Measurements from ENCODE around the gene EHMT1. TPM values are rescaled to one million over a fixed set of nuclear protein-coding genes. Genes with fewer than 3 reads are reported as not detected.

EHMT1 gene
- total RNA-seq, 2 experiments from 2014 or later = 80.6 to 87.8 TPM

GRCh38 chr9:137813651-137814415 is 195.0 kb downstream of the EHMT1 start:
- Mint-ChIP-seq H3K27me3 (no peaks in the 10 kb centered on the region), H3K4me3 (no peak overlapping the region), H3K36me3 (ENCODE audit: low read depth) (peaks cover 59% of the 10 kb centered on the region), H3K9me3 (no peaks in the 10 kb centered on the region), H3K4me1 (ENCODE audit: low read depth) (no peaks in the 10 kb centered on the region), H3K27ac (no peak overlapping the region)
- no peak overlapping the region for H3K4me3 ChIP-seq (ENCODE audit: low read length)
- H3K27me3 ChIP-seq (ENCODE audit: control insufficient read depth in 1 of 2, insufficient read depth in 2 of 2, low read length in 2 of 2) = no peaks in the 10 kb centered on the region
- H3K36me3 ChIP-seq (ENCODE audit: insufficient read depth, low read length) = peaks cover 69% of the 10 kb centered on the region
- peaks cover 0 to 24% of the 10 kb centered on the region in 2 experiments for H3K9me3 ChIP-seq (ENCODE audit: control insufficient read depth in 1 of 2, insufficient read depth in 1 of 2, low read length in 2 of 2)
- DNase-seq (no peak), ATAC-seq (ENCODE audit: poor library complexity) (no peak)
- TF ChIP-seq, protein P1, sequence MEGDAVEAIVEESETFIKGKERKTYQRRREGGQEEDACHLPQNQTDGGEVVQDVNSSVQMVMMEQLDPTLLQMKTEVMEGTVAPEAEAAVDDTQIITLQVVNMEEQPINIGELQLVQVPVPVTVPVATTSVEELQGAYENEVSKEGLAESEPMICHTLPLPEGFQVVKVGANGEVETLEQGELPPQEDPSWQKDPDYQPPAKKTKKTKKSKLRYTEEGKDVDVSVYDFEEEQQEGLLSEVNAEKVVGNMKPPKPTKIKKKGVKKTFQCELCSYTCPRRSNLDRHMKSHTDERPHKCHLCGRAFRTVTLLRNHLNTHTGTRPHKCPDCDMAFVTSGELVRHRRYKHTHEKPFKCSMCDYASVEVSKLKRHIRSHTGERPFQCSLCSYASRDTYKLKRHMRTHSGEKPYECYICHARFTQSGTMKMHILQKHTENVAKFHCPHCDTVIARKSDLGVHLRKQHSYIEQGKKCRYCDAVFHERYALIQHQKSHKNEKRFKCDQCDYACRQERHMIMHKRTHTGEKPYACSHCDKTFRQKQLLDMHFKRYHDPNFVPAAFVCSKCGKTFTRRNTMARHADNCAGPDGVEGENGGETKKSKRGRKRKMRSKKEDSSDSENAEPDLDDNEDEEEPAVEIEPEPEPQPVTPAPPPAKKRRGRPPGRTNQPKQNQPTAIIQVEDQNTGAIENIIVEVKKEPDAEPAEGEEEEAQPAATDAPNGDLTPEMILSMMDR (IDR thresholded peaks at IDR 0.05) = no peak
- no peaks in the 10 kb centered on the region for H3K4me1 ChIP-seq (ENCODE audit: insufficient read depth, low read length)
- intact Hi-C loops (cut with DNase I, micrococcal nuclease) = no loop called here
- ChIA-PET POLR2A (no interaction called here), CTCF (no interaction called here)
- H3K27ac ChIP-seq (ENCODE audit: low read depth in 1 of 2, low read length in 2 of 2) = no peak overlapping the region

DNA sequence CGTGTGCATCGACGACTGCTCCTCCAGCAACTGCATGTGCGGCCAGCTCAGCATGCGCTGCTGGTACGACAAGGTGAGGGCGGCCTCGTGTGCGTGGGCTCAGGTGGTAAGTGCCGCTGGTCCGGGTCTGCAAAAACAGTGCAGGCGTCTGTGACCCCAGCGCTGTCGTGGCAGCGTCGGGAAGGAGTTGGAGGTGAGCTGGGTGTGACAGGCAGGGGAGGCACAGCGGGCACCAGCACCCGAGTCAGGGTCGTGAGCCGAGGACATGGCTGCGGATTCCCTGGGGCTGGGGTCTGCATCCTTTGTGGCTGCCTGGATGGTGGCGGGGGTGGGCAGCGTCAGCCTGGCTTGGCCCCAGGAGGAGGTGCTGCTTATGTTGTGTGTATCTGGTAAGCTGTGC is 195.6 kb downstream of the EHMT1 start:
- H3K27ac ChIP-seq (ENCODE audit: low read depth in 1 of 2, low read length in 2 of 2) = no peak overlapping the region
- ATAC-seq (ENCODE audit: poor library complexity) (no peak), DNase-seq (no peak)
- Mint-ChIP-seq H3K4me1 (ENCODE audit: low read depth) (no peaks in the 10 kb centered on the region), H3K9me3 (no peaks in the 10 kb centered on the region), H3K27me3 (no peaks in the 10 kb centered on the region), H3K4me3 (no peak overlapping the region), H3K36me3 (ENCODE audit: low read depth) (peaks cover 55% of the 10 kb centered on the region), H3K27ac (peak overlapping the region; percentile 33)
- no peaks in the 10 kb centered on the region for H3K4me1 ChIP-seq (ENCODE audit: insufficient read depth, low read length)
- intact Hi-C loops (cut with DNase I, micrococcal nuclease) = no loop called here
- H3K9me3 ChIP-seq (ENCODE audit: control insufficient read depth in 1 of 2, insufficient read depth in 1 of 2, low read length in 2 of 2) = peaks cover 0 to 22% of the 10 kb centered on the region in 2 experiments
- TF ChIP-seq, protein P1 (IDR thresholded peaks at IDR 0.05) = no peak
- H3K36me3 ChIP-seq (ENCODE audit: insufficient read depth, low read length) = peaks cover 65% of the 10 kb centered on the region
- ChIA-PET CTCF (no interaction called here), POLR2A (no interaction called here)
- H3K27me3 ChIP-seq (ENCODE audit: control insufficient read depth in 1 of 2, insufficient read depth in 2 of 2, low read length in 2 of 2) = no peaks in the 10 kb centered on the region
- no peak overlapping the region for H3K4me3 ChIP-seq (ENCODE audit: low read length)

- no peak overlapping the region for H3K4me3 Mint-ChIP-seq
- ATAC-seq (ENCODE audit: poor library complexity) = no peak
- POLR2A ChIA-PET = no interaction called here
- no peaks in the 10 kb centered on the region for H3K4me1 ChIP-seq (ENCODE audit: insufficient read depth, low read length)
- DNase-seq = no peak
- CTCF ChIA-PET = no interaction called here
- no peak overlapping the region for H3K27ac ChIP-seq (ENCODE audit: low read depth in 1 of 2, low read length in 2 of 2)
- TF ChIP-seq, protein P1 (IDR thresholded peaks at IDR 0.05) = no peak
- H3K4me3 ChIP-seq (ENCODE audit: low read length) = no peak overlapping the region
- peaks cover 0 to 24% of the 10 kb centered on the region in 2 experiments for H3K9me3 ChIP-seq (ENCODE audit: control insufficient read depth in 1 of 2, insufficient read depth in 1 of 2, low read length in 2 of 2)
- H3K27me3 Mint-ChIP-seq = no peaks in the 10 kb centered on the region
- no peaks in the 10 kb centered on the region for H3K9me3 Mint-ChIP-seq
- peaks cover 58% of the 10 kb centered on the region for H3K36me3 Mint-ChIP-seq (ENCODE audit: low read depth)
- H3K27me3 ChIP-seq (ENCODE audit: control insufficient read depth in 1 of 2, insufficient read depth in 2 of 2, low read length in 2 of 2) = no peaks in the 10 kb centered on the region
- H3K27ac Mint-ChIP-seq = peak overlapping the region; percentile 33
- intact Hi-C loops (cut with DNase I, micrococcal nuclease) = no loop called here
- H3K36me3 ChIP-seq (ENCODE audit: insufficient read depth, low read length) = peaks cover 69% of the 10 kb centered on the region
- H3K4me1 Mint-ChIP-seq (ENCODE audit: low read depth) = no peaks in the 10 kb centered on the region
These were observed 196.0 kb downstream of the EHMT1 start for GRCh38 chr9:137814841-137815240.

All from CD4-positive, alpha-beta T cell (primary cell).